DND-41 (cell line): ENCODE measurements around the gene TUFT1.

Experiments
- ATAC-seq: fragments of 200-7000 bp; cut with Tn5 transposase; 3 replicates; pipeline ENCODE4 v1.9.1; 2021; ENCODE audit warnings: low read depth; ENCODE audit not compliant: insufficient read depth
- DNase-seq: peaks from one replicate; pipeline ENCODE4 v3.0.0-alpha.2; 2020
- H2AFZ ChIP-seq: 2 replicates; pipeline ENCODE4 v1.6.0; 2012; ENCODE audit warnings: low read depth, low read length
- H3K27ac ChIP-seq: 2 replicates; pipeline ENCODE4 v1.5.1; 2012; ENCODE audit warnings: low read length, inconsistent platforms
- H3K27me3 ChIP-seq: fragments of 200-600 bp; sonication (generic); 2 replicates; pipeline ENCODE4 v1.6.0; 2012; ENCODE audit warnings: low read length, mild to moderate bottlenecking, inconsistent platforms; ENCODE audit not compliant: insufficient read depth, poor library complexity
- H3K36me3 ChIP-seq: 2 replicates; pipeline ENCODE4 v1.5.1; 2012; ENCODE audit warnings: low read length, inconsistent platforms; ENCODE audit not compliant: insufficient read depth
- H3K4me1 ChIP-seq: 2 replicates; pipeline ENCODE4 v1.5.1; 2012; ENCODE audit warnings: mild to moderate bottlenecking, low read length; ENCODE audit not compliant: insufficient read depth
- H3K4me2 ChIP-seq: 2 replicates; pipeline ENCODE4 v1.6.0; 2012; ENCODE audit warnings: mild to moderate bottlenecking, moderate library complexity, low read length, inconsistent platforms; ENCODE audit not compliant: insufficient read depth
- H3K4me3 ChIP-seq, 2 experiments: fragments of 200-600 bp in 1 of 2; shearing (Covaris generic) in 1 of 2; 2 replicates each; pipeline ENCODE4 v1.5.1; 2012 to 2016; ENCODE audit warnings: inconsistent platforms in 2 of 2, low read length in 2 of 2, mild to moderate bottlenecking in 2 of 2, low read depth in 1 of 2, moderate library complexity in 1 of 2
- H3K79me2 ChIP-seq: 2 replicates; pipeline ENCODE4 v1.6.0; 2012; ENCODE audit warnings: low read length, inconsistent platforms; ENCODE audit not compliant: insufficient read depth
- H3K9ac ChIP-seq: 2 replicates; pipeline ENCODE4 v1.6.0; 2012; ENCODE audit warnings: low read depth, mild to moderate bottlenecking, inconsistent platforms, low read length, moderate library complexity
- H3K9me3 ChIP-seq: 2 replicates; pipeline ENCODE4 v1.5.1; 2012; ENCODE audit warnings: low read length, moderate library complexity, mild to moderate bottlenecking, inconsistent platforms; ENCODE audit not compliant: insufficient read depth, severe bottlenecking
- H4K20me1 ChIP-seq: 2 replicates; pipeline ENCODE4 v1.6.0; 2012; ENCODE audit warnings: low read length; ENCODE audit not compliant: insufficient read depth
- CTCF ChIP-seq: IDR thresholded peaks from 2 replicates; pipeline ENCODE4 v1.5.1; 2012; ENCODE audit warnings: borderline replicate concordance, low read length, moderate library complexity, mild to moderate bottlenecking; ENCODE audit not compliant: poor library complexity, severe bottlenecking; ENCODE audit errors: extremely low read depth
- EZH2 ChIP-seq: IDR thresholded peaks from 3 replicates; pipeline ENCODE4 v1.6.1; 2012; ENCODE audit warnings: borderline replicate concordance, low read depth, mild to moderate bottlenecking, moderate library complexity, low read length, inconsistent platforms; ENCODE audit not compliant: severe bottlenecking

Gene TUFT1

GRCh38 chr1:151540021-151540981, at the start of gene TUFT1:
TSS of gene TUFT1 (plus strand) at chr1:151540309. CDS start at chr1:151540367, 58 bp downstream.
- DNase-seq (peak; percentile 36), ATAC-seq (peak; percentile 59; the same call in 1 of the 3 replicates)
- no peaks in the 10 kb centered on the region for H3K36me3 ChIP-seq
- H4K20me1 ChIP-seq: no peaks in the 10 kb centered on the region
- H3K9ac ChIP-seq: no peak within 1 kb of the TSS
- no peaks in the 10 kb centered on the region for H3K4me1 ChIP-seq
- no peaks in the 10 kb centered on the region for H3K9me3 ChIP-seq
- no peaks in the 10 kb centered on the region for H3K79me2 ChIP-seq
- no peaks in the 10 kb centered on the region for H3K27me3 ChIP-seq
- H2AFZ ChIP-seq: no peak within 1 kb of the TSS
- no peak within 1 kb of the TSS for H3K4me2 ChIP-seq
- H3K27ac ChIP-seq: no peak within 1 kb of the TSS
- no peak within 1 kb of the TSS for H3K4me3 ChIP-seq
- TF ChIP-seq EZH2 (no peak), CTCF (no peak)

- H3K27ac ChIP-seq: no peak overlapping the region
- H3K9me3 ChIP-seq: no peaks in the 10 kb centered on the region
- TF ChIP-seq EZH2 (no peak), CTCF (no peak)
- H3K36me3 ChIP-seq: no peaks in the 10 kb centered on the region
- H4K20me1 ChIP-seq: no peaks in the 10 kb centered on the region
- H3K9ac ChIP-seq: no peak overlapping the region
- H2AFZ ChIP-seq: no peak overlapping the region
- H3K4me2 ChIP-seq: no peak overlapping the region
- no peak for DNase-seq
- no peaks in the 10 kb centered on the region for H3K79me2 ChIP-seq
- H3K4me3 ChIP-seq: no peak overlapping the region
- no peak for ATAC-seq
- no peaks in the 10 kb centered on the region for H3K4me1 ChIP-seq
- no peaks in the 10 kb centered on the region for H3K27me3 ChIP-seq
Measured at GRCh38 chr1:151491641-151492040, 48.5 kb upstream of the TUFT1 start.

GRCh38 chr1:151492120-151492519, 48.0 kb upstream of the TUFT1 start:
- DNase-seq: no peak
- no peak overlapping the region for H3K4me2 ChIP-seq
- no peaks in the 10 kb centered on the region for H4K20me1 ChIP-seq
- H3K79me2 ChIP-seq: no peaks in the 10 kb centered on the region
- H3K9me3 ChIP-seq: no peaks in the 10 kb centered on the region
- no peaks in the 10 kb centered on the region for H3K27me3 ChIP-seq
- no peak for ATAC-seq
- no peak overlapping the region for H2AFZ ChIP-seq
- TF ChIP-seq CTCF: no peak
- no peak for TF ChIP-seq EZH2
- H3K27ac ChIP-seq: no peak overlapping the region
- H3K4me3 ChIP-seq: no peak overlapping the region
- H3K36me3 ChIP-seq: no peaks in the 10 kb centered on the region
- H3K9ac ChIP-seq: no peak overlapping the region
- no peaks in the 10 kb centered on the region for H3K4me1 ChIP-seq
